HepG2 (cell line): ENCODE results near the gene FBN2.

Experiments used
- ARNT ChIP-seq: fragments of 450-650 bp; IDR thresholded peaks from 2 replicates; pipeline ENCODE4 v1.6.1; 2017
- EEA1 ChIP-seq: sonication (generic); formaldehyde crosslinking; IDR thresholded peaks from 2 replicates; pipeline ENCODE4 v1.5.1; 2020; ENCODE audit warnings: mild to moderate bottlenecking, missing genetic modification reagents, borderline replicate concordance
- EZH2 ChIP-seq: conservative IDR thresholded peaks from 2 replicates; pipeline ENCODE4 v1.6.1; 2012; ENCODE audit warnings: mild to moderate bottlenecking, low read depth, low read length, moderate library complexity
- MAZ ChIP-seq, 2 experiments: sonication (generic) in 1 of 2; formaldehyde crosslinking in 1 of 2; IDR thresholded peaks; 2 replicates each; pipeline versions ENCODE4 v1.5.0 to v1.6.1; 2012 to 2020; ENCODE audit warnings: low read depth in 2 of 2, mild to moderate bottlenecking in 2 of 2, borderline replicate concordance in 1 of 2, improper control_type of control experiment in 1 of 2, low read length in 1 of 2, missing genetic modification reagents in 1 of 2, moderate library complexity in 1 of 2
- SUZ12 ChIP-seq: fragments of 150-350 bp; IDR thresholded peaks from 2 replicates; pipeline ENCODE4 v1.6.1; 2014; ENCODE audit warnings: low read depth, low read length
- YY1 ChIP-seq: IDR thresholded peaks from 2 replicates; pipeline ENCODE4 v1.6.1; 2011; ENCODE audit warnings: low read length, low read depth, moderate library complexity, mild to moderate bottlenecking; ENCODE audit not compliant: insufficient read depth, insufficient replicate concordance
- ZNF274 ChIP-seq: sonication (generic); formaldehyde crosslinking; IDR thresholded peaks from 2 replicates; pipeline ENCODE4 v1.5.1; 2020; ENCODE audit warnings: mild to moderate bottlenecking, missing genetic modification reagents

DNA sequence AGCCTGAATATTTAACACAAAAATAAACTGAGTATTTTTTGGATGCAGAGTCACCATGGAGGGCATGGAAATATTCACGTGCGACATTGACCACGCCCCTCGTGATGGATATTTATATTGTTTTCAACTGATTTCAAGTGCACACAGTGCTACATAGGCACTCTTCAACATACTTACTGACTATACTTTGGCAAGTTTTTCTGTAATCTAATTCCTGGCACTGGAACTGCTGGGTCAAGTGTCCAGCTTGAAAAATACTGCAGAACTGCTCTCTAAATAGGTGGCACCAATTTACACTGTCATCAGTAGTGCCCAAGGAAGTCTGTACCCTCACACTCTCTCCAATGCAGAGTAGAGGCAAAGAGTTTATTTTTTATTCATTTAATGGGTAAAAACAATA, 65.1 kb downstream of the FBN2 start:
- TF ChIP-seq EEA1 (CRISPR knock-in tag) = no peak
- no peak for TF ChIP-seq EZH2
- no peak for TF ChIP-seq SUZ12
- no peak for TF ChIP-seq ZNF274 (CRISPR knock-in tag)
- TF ChIP-seq MAZ (IDR thresholded peaks at IDR 0.05; ENCODE audit: borderline replicate concordance, low read depth, low read length) = no peak
- TF ChIP-seq MAZ (CRISPR knock-in tag; IDR thresholded peaks at IDR 0.05; ENCODE audit: low read depth) = no peak
- no peak for TF ChIP-seq YY1
- no peak for TF ChIP-seq ARNT
